SK-N-SH treated with all-trans-retinoic acid at 6 μM for 48 hours (cell line): Measurements from ENCODE around the gene DNAJC1.

Experiments used
- CREB5 ChIP-seq: fragments of 250-450 bp; sonication (Bioruptor Pico); IDR thresholded peaks from 2 replicates; pipeline ENCODE4 v1.5.1; 2020; ENCODE audit warnings: low read depth, mild to moderate bottlenecking, moderate library complexity
- TCF4 ChIP-seq: fragments of 250-450 bp; sonication (Bioruptor Pico); IDR thresholded peaks from 2 replicates; pipeline ENCODE4 v1.8.0; 2021; ENCODE audit warnings: mild to moderate bottlenecking, moderate library complexity, borderline replicate concordance
- ZFP30 ChIP-seq: fragments of 450-650 bp; formaldehyde crosslinking; IDR thresholded peaks from 2 replicates; pipeline ENCODE4 v1.5.0; 2022; ENCODE audit warnings: mild to moderate bottlenecking, moderate library complexity
- TF ChIP-seq, protein P1 (sequence below): fragments of 250-450 bp; sonication (Bioruptor Pico); IDR thresholded peaks from 2 replicates; pipeline ENCODE4 v1.8.0; 2020; ENCODE audit warnings: mild to moderate bottlenecking, moderate library complexity, borderline replicate concordance

DNA sequence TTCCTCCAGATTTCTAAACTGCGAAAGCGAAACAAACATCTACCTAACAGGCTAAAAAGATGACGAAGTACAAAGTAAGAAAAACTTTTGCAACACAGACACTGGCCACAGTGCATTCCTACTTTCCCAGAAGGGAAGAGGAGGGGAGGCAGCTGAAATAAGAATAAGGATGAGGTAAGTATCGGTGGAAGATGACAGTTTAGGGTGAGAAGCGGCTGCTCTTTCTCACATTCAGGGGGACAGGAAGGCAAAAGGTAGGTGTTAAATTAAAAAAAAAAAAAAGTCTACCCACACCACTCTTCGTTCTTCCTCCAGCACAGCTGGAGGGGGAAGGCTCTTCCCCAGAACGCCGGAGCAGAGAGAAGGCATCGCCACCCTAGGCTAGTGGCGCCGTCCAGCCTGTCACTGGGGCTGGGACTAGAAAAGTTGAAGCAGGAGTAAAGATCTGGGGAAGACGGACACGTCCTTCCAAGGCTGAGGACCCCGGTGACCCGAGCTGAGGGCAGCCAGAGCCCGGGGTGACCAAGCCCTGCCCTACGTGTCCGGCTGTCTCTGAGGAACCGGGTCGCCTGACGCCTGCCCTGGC is 846 bp downstream of the DNAJC1 start:
- TF ChIP-seq TCF4 (CRISPR knock-in tag) (no peak), ZFP30 (no peak), CREB5 (CRISPR knock-in tag) (no peak)
- TF ChIP-seq, protein P1, sequence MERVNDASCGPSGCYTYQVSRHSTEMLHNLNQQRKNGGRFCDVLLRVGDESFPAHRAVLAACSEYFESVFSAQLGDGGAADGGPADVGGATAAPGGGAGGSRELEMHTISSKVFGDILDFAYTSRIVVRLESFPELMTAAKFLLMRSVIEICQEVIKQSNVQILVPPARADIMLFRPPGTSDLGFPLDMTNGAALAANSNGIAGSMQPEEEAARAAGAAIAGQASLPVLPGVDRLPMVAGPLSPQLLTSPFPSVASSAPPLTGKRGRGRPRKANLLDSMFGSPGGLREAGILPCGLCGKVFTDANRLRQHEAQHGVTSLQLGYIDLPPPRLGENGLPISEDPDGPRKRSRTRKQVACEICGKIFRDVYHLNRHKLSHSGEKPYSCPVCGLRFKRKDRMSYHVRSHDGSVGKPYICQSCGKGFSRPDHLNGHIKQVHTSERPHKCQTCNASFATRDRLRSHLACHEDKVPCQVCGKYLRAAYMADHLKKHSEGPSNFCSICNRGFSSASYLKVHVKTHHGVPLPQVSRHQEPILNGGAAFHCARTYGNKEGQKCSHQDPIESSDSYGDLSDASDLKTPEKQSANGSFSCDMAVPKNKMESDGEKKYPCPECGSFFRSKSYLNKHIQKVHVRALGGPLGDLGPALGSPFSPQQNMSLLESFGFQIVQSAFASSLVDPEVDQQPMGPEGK (CRISPR knock-in tag): no peak
